Vagina (tissue), 2 donors: Measurements from ENCODE around the gene PDPR.

ENCODE experiments used
- CTCF ChIP-seq, 3 experiments: fragments of 450-650 bp in 2 of 3; fragments of 200-600 bp in 1 of 3; sonication (generic) in 1 of 3; IDR thresholded peaks; one replicate each; pipeline ENCODE4 v1.5.1; 2017 to 2019; ENCODE audit warnings: antibody characterized with exemption in 3 of 3, mild to moderate bottlenecking in 2 of 3, moderate library complexity in 2 of 3
- POLR2A ChIP-seq, 2 donors: fragments of 450-650 bp; IDR thresholded peaks; one replicate each; pipeline ENCODE4 v1.6.1; 2017; ENCODE audit warnings: antibody characterized with exemption in 2 of 2, mild to moderate bottlenecking in 2 of 2, moderate library complexity in 2 of 2

DNA sequence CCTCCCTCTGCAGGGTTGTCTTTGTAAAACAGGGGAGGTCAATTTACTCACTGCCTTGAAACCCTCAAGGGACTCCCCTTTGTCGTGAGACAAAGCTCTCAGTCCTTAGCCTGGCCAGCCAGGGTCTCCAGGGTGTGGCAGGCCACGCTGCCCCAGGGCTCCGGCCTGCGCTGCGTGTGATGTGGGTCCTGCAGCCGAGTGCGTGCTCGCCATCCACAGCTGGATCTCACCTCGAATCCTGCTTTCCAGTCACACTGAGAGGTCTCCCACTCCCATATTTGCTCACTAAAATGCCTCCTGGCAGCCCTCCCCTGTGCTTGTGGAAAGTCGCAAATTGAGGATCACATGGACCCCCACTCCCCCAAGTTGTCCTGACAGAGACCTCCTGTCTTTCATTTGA, 49.5 kb downstream of the PDPR start:
- TF ChIP-seq CTCF (IDR thresholded peaks at IDR 0.05) (no peak), POLR2A (IDR thresholded peaks at IDR 0.05) (no peak)
